NCI-H1436 (cell line): ENCODE results near the gene BCL2L13.
"Not testable (repeated sequence)": the region's sequence is repeated elsewhere in the genome, so short reads cannot be mapped to it uniquely, and the experiment has no call there.

ENCODE experiments used
- DNase-seq: peaks from one replicate; lab custom pipeline; 2025; lab: John Stamatoyannopoulos, UW

The BCL2L13 gene

GRCh38 chr22:17636850-17637249, 1.7 kb upstream of the BCL2L13 start:
- DNase-seq = not testable (repeated sequence)

DNA sequence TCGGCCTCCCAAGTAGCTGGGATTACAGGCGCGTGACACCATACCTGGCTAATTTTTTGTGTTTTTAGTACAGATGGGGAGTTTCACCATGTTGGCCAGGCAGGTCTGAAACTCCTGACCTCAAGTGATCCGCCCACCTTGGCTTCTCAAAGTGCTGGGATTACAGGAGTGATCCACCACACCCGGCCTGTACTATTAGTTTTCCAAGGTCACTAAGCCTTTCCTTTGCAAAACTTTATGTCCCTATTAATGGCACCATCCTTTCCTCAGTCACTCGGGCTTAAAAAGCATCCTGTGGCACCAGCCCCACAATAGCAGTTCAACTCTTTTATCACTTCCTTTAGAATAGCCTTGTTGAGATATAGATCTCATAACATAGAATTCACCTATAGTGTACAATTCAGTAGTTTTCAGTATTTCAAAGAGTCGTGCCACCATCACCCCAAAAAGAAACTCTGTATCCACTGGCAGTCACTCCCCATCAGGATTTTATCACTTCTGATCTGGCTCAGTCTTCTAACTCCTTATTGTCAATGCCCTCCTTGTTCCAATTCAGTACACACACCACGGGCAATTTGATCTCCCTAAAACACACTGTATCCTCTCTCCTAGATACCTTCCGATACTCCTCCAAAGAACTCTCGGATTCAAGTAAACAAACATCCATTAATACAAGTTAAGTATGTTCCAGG, 921 bp upstream of the BCL2L13 start:
- DNase-seq = no peak

DNA sequence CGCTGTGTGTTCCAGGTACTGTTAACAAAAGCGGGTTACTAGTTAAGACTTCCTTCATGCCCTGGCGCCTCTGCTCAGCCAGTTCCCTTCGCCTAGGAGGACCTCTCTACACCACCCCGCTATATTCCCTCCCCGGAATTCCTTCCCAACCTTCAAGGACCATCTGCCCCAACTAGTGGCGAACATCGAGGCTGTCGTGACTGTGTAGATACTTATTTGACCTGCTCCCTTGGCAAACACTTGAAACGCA, 450 bp upstream of the BCL2L13 start:
- DNase-seq = no peak

- DNase-seq = no peak
Measured at GRCh38 chr22:17639247-17639741, 737 bp downstream of the BCL2L13 start.

- no peak for DNase-seq
Measured at GRCh38 chr22:17641269-17641668, 2.7 kb downstream of the BCL2L13 start.

- not testable (repeated sequence) for DNase-seq
Measured at GRCh38 chr22:17642357-17642756, 3.8 kb downstream of the BCL2L13 start.

GRCh38 chr22:17647452-17647851, 8.9 kb downstream of the BCL2L13 start:
- DNase-seq = no peak

- no peak for DNase-seq
Measured at GRCh38 chr22:17647991-17648390, 9.4 kb downstream of the BCL2L13 start.

DNA sequence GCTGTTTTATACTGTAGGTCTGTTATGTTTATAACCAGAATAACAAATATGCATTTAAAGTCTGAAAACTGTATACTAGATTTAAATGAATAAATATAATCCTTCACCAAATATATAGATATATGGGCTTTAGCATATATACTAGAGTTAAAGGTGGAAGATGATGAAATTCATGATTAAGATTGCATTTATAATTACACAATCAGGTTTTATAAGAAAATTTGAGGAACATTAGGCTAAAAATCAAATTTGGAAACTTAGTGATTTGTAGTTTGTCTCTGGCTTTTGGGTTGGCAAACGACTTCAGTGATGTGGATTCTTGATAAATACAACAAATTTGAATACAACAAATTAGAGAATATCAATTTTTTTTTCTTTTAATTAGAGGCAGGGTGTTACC, 10.0 kb downstream of the BCL2L13 start:
- no peak for DNase-seq

DNA sequence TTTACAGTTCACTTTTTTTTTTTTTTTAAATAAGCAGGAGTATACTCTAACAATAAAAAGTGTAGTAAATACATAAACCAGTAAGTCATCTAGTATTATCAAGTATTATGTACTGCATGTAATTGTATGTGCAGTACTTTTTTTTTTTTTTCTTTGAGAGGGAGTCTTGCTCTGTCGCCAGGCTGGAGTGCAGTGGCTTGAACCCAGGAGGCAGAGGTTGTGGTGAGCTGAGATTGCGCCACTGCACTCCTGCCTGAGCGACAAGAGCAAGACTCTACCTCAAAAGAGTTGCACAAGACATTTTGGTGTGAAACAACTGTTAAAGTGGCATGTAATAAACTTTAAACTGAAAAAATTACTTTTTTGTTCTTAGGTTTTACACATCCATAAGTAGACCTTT, 16.7 kb downstream of the BCL2L13 start:
- DNase-seq = no peak

- DNase-seq = no peak
Measured at GRCh38 chr22:17656870-17657395, 18.4 kb downstream of the BCL2L13 start.

DNA sequence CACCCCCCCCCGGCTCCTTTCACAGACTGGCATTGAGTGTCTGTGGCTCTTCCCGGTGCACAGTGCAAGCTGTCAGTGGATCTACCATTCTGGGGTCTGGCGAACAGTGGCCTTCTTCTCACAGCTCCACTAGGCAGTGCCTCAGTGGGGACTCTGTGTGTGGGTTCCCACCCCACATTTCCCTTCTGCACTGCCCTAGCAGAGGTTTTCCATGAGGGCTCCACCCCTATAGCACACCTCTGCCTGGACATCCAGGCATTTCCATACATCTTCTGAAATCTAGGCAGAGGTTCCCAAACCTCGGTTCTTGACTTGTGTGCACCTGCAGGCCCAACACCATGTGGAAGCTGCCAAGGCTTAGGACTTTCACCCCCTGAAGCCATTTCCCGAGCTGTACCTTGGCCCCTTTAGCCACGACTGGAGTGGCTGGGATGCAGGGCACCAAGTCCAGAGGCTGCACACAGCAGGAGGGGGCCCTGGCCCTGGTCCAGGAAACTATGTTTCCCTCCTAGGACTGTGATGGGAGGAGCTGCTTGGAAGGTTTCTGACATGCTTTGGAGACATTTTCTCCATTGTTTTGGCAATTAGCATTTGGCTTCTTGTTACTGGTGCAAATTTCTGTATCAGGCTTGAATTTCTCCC, 26.0 kb downstream of the BCL2L13 start:
- DNase-seq = no peak

DNA sequence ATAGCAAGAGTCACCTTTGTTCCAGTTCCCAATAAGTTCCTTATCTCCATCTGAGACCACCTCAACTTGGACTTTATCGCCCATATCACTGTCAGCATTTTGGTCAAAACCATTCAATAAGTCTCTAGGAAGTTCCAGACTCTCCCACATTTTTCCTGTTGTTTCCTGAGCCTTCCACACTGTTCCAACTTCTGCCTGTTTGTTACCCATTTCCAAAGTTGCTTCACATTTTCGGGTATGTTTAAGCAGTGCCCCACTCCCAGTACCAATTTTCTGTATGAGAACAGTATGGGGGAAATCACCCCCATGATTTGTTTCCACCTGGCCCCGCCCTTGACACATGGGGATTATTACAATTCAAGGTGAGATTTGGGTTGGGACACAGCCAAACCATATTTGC, 26.7 kb downstream of the BCL2L13 start:
- no peak for DNase-seq

- DNase-seq = no peak
Measured at GRCh38 chr22:17665854-17666253, 27.3 kb downstream of the BCL2L13 start.

DNA sequence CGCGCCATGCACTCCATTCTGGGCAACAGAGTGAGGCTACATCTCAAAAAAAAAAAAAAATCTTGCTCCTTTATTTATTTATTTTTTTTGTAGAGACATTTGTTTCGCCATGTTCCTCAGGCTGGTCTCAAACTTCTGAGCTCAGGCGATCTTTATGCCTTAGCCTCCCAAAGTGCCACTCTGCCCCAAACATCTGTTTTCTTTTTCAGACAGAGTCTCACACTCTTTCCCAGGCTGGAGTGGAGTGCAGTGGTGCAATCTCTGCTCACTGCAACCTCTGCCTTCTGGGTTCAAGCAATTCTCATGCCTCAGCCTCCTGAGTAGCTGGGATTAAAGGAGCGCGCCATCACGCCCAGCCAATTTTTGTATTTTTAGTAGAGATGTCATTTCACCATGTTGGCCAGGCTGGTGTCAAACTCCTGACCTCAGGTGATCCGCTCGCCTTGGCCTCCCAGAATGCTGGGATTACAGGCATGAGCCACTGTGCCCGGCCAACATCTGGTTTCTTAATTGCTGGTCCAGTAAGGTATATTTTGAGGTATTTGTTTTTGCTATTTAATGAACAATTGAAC, 33.0 kb downstream of the BCL2L13 start:
- not testable (repeated sequence) for DNase-seq

DNA sequence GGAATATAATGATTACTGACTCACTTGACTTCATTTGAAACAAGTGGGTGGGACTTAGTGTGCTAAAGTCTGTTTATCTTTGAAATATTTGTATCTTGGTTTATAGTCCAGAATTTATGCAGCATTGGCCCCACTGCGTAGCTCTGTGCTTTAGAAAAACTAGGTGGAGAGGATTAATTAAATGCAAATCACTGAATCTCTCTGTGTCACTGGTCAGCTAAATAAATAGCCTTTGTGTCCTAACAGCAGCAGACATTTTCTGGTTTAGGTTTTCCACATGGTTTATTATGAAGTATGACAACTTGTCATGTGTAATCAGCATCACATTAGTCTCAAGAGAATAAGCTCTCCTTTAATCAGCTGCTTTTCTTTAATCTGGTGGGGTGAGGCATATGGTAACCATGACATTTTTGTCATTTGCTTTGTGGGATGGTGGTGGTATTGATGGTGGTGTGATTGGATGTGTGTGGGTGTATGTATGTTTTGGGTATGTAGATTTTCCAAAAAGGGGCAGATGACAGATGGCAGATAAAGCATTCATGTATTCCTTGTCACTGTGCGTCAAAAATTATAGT, 33.9 kb downstream of the BCL2L13 start:
- DNase-seq = no peak

DNA sequence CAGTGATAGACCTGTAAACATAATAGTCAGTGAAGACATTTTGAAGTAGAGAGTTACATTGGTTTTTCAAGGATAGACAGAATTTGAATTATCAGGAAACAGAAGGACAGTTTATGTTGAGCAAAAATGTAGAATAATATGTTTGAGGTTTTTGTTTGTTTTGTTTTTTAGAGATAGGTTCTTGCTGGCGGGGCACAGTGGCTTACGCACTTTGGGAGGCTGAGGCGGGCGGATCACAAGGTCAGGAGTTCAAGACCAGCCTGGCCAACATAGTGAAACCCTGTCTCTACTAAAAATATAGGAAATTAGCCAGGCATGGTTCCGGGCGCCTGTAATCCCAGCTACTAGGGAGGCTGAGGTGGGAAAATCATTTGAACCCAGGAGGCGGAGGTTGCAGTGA, 35.6 kb downstream of the BCL2L13 start:
- DNase-seq = no peak

GRCh38 chr22:17675584-17675983, 37.0 kb downstream of the BCL2L13 start:
- no peak for DNase-seq

- DNase-seq = no peak
Measured at GRCh38 chr22:17678817-17679385, 40.3 kb downstream of the BCL2L13 start.

DNA sequence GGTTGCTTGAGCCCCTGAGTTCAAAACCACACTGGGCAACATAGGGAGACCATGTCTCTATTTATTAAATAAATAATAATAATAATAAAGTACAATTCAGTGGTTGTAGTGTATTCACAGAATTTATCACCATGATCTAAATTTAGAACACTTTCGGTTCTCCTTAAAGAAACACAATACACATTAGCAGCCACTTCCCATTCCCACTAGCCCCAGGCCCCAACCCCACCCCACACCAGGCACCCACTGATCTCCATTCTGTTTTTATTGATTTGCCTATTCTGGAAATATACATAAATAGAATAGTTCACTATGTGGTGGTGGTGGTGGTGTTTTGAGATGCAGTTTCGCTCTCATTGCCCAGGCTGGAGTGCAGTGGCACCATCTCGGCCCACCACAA, 45.7 kb downstream of the BCL2L13 start:
- DNase-seq = no peak

DNA sequence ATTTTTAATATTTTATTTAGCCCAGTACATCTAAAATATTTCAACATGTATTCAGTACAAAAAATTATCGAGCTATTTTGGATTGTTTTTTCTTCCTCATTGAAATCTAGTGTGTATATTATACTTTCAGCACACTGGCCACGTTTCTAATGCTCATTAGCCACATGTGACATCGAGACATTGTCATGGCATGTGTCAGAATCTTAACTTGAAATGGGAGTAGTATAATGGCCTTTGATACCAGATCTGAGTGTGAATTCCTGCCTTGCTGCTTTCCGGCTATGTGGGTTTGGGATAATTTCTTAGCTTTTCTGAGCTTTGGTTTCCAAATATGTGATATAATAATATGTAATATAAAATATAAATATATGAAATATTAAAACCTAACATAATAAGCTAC, 54.3 kb downstream of the BCL2L13 start:
- DNase-seq = no peak

- DNase-seq = no peak
Measured at GRCh38 chr22:17694193-17694592, 55.6 kb downstream of the BCL2L13 start.

DNA sequence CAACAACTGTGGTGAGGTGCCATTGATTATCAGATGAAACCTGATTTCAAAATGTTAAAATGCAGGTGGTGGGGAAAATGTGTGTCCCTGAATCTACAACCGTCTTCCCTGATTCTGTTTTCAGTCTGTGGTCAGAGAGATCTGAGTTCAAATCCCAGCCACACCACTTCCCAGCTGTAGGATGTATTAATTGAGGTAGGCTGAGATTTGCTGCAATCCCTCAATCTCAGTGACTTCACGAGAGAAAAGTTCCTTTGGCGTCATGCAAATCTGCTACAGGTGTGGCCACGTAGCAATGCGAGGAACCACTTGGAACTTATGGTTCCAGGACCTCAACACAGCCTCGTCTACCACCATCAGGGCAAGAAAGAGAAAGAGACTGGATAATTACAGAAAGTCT, 56.2 kb downstream of the BCL2L13 start:
- no peak for DNase-seq
